Karpas-422 (cell line): ENCODE data around the gene TLL1. TPM values are rescaled to one million over a fixed set of nuclear protein-coding genes. Genes with fewer than 3 reads are reported as not detected.

Experiments
- DNase-seq: peaks from one replicate; pipeline ENCODE4 v3.0.0-alpha.2; 2015
- H2AFZ ChIP-seq: fragments of 200-600 bp; sonication (generic); 2 replicates; pipeline ENCODE4 v1.6.1; 2014; ENCODE audit warnings: antibody characterized with exemption, low read length, mixed read lengths
- H3K27ac ChIP-seq: fragments of 200-600 bp; sonication (generic); 2 replicates; pipeline ENCODE4 v1.5.1; 2014; ENCODE audit warnings: mild to moderate bottlenecking, low read length, moderate library complexity
- H3K27me3 ChIP-seq: fragments of 200-600 bp; sonication (generic); 2 replicates; pipeline ENCODE4 v1.6.1; 2014; ENCODE audit warnings: low read length, mixed read lengths
- H3K36me3 ChIP-seq: fragments of 200-600 bp; sonication (generic); 2 replicates; pipeline ENCODE4 v1.6.1; 2014; ENCODE audit warnings: low read length, mixed read lengths; ENCODE audit not compliant: insufficient read depth
- H3K4me1 ChIP-seq: fragments of 200-600 bp; sonication (generic); 2 replicates; pipeline ENCODE4 v1.6.1; 2014; ENCODE audit warnings: mild to moderate bottlenecking, low read length, mixed read lengths
- H3K4me2 ChIP-seq: fragments of 200-600 bp; sonication (generic); 2 replicates; pipeline ENCODE4 v1.6.1; 2014; ENCODE audit warnings: low read length, low read depth, mild to moderate bottlenecking; ENCODE audit not compliant: poor library complexity, severe bottlenecking
- H3K4me3 ChIP-seq: fragments of 200-600 bp; sonication (generic); 2 replicates; pipeline ENCODE4 v1.5.1; 2014; ENCODE audit warnings: mild to moderate bottlenecking, antibody characterized with exemption, low read length, mixed read lengths
- H3K79me2 ChIP-seq: fragments of 200-600 bp; sonication (generic); 2 replicates; pipeline ENCODE4 v1.6.1; 2014; ENCODE audit warnings: mild to moderate bottlenecking, low read length, mixed read lengths
- H3K9ac ChIP-seq: fragments of 200-600 bp; sonication (generic); 2 replicates; pipeline ENCODE4 v1.6.0; 2014; ENCODE audit warnings: low read length
- H3K9me2 ChIP-seq: fragments of 200-600 bp; sonication (generic), shearing (Covaris generic); replicated peaks from 2 replicates; pipeline ENCODE4 v1.6.0; 2014; ENCODE audit warnings: mild to moderate bottlenecking, low read length, moderate library complexity; ENCODE audit not compliant: insufficient read depth
- H3K9me3 ChIP-seq: fragments of 300-700, 200-600 bp; sonication (generic); 2 replicates; pipeline ENCODE4 v1.6.1; 2014; ENCODE audit warnings: low read length, mixed read lengths
- H4K20me1 ChIP-seq: fragments of 200-600 bp; sonication (generic); 2 replicates; pipeline ENCODE4 v1.6.1; 2014; ENCODE audit warnings: mild to moderate bottlenecking, antibody characterized with exemption, low read length, low read depth; ENCODE audit not compliant: insufficient read depth
- total RNA-seq: library from RNA; depleted of rRNA; stranded (reverse); fragments of >200 nt; shearing (Covaris generic); gene quantifications from 2 replicates; pipeline ENCODE4 v1.2.3, GENCODE V29; 2014; ENCODE audit warnings: low replicate concordance

Gene TLL1
- total RNA-seq, 1 experiment from 2014 or later = not detected

- Histone ChIP-seq H3K79me2 (no peaks in the 10 kb centered on the region), H3K4me2 (no peak overlapping the region), H3K4me3 (no peak overlapping the region), H3K27ac (no peak overlapping the region), H2AFZ (no peak overlapping the region), H3K9me2 (no peaks in the 10 kb centered on the region), H3K9me3 (no peaks in the 10 kb centered on the region), H3K4me1 (no peaks in the 10 kb centered on the region), H3K36me3 (no peaks in the 10 kb centered on the region), H4K20me1 (no peaks in the 10 kb centered on the region), H3K27me3 (no peaks in the 10 kb centered on the region), H3K9ac (no peak overlapping the region)
- DNase-seq = no peak
These were observed 146.6 kb downstream of the TLL1 start for GRCh38 chr4:166019441-166020220.

- DNase-seq = no peak
- Histone ChIP-seq H3K79me2 (no peaks in the 10 kb centered on the region), H3K9me2 (no peaks in the 10 kb centered on the region), H3K27ac (no peak overlapping the region), H3K4me3 (no peak overlapping the region), H3K36me3 (no peaks in the 10 kb centered on the region), H3K9me3 (peaks cover 2% of the 10 kb centered on the region; the same call in 1 of the 2 replicates), H3K9ac (no peak overlapping the region), H2AFZ (no peak overlapping the region), H3K27me3 (no peaks in the 10 kb centered on the region), H4K20me1 (no peaks in the 10 kb centered on the region), H3K4me2 (no peak overlapping the region), H3K4me1 (no peaks in the 10 kb centered on the region)
These were observed 148.6 kb downstream of the TLL1 start for GRCh38 chr4:166021617-166022016.

GRCh38 chr4:166034965-166035364, 161.9 kb downstream of the TLL1 start:
- Histone ChIP-seq H4K20me1 (no peaks in the 10 kb centered on the region), H3K4me3 (no peak overlapping the region), H2AFZ (no peak overlapping the region), H3K4me1 (no peaks in the 10 kb centered on the region), H3K9me2 (no peaks in the 10 kb centered on the region), H3K27ac (no peak overlapping the region), H3K9me3 (peaks cover 22% of the 10 kb centered on the region; the same call in 1 of the 2 replicates), H3K9ac (no peak overlapping the region), H3K79me2 (no peaks in the 10 kb centered on the region), H3K27me3 (no peaks in the 10 kb centered on the region), H3K4me2 (no peak overlapping the region), H3K36me3 (no peaks in the 10 kb centered on the region)
- DNase-seq = no peak

GRCh38 chr4:166039822-166040221, 166.8 kb downstream of the TLL1 start:
- Histone ChIP-seq H2AFZ (no peak overlapping the region), H3K4me1 (no peaks in the 10 kb centered on the region), H4K20me1 (no peaks in the 10 kb centered on the region), H3K9me3 (peaks cover 6% of the 10 kb centered on the region; the same call in 1 of the 2 replicates), H3K9ac (no peak overlapping the region), H3K79me2 (no peaks in the 10 kb centered on the region), H3K27me3 (no peaks in the 10 kb centered on the region), H3K9me2 (no peaks in the 10 kb centered on the region), H3K4me3 (no peak overlapping the region), H3K4me2 (no peak overlapping the region), H3K36me3 (no peaks in the 10 kb centered on the region), H3K27ac (no peak overlapping the region)
- no peak for DNase-seq

- no peaks in the 10 kb centered on the region for H3K27me3 ChIP-seq
- no peak overlapping the region for H3K4me3 ChIP-seq
- no peak overlapping the region for H3K9ac ChIP-seq
- peaks cover 4% of the 10 kb centered on the region; the same call in 1 of the 2 replicates for H3K9me3 ChIP-seq
- H3K36me3 ChIP-seq = no peaks in the 10 kb centered on the region
- H3K79me2 ChIP-seq = no peaks in the 10 kb centered on the region
- H3K4me1 ChIP-seq = no peaks in the 10 kb centered on the region
- no peak overlapping the region for H3K27ac ChIP-seq
- H2AFZ ChIP-seq = no peak overlapping the region
- no peaks in the 10 kb centered on the region for H4K20me1 ChIP-seq
- no peak for DNase-seq
- H3K4me2 ChIP-seq = no peak overlapping the region
- no peaks in the 10 kb centered on the region for H3K9me2 ChIP-seq
These were observed 169.5 kb downstream of the TLL1 start for GRCh38 chr4:166042510-166043055.

GRCh38 chr4:166043801-166044200, 170.8 kb downstream of the TLL1 start:
- no peaks in the 10 kb centered on the region for H3K79me2 ChIP-seq

GRCh38 chr4:166044871-166045270, 171.8 kb downstream of the TLL1 start:
- no peaks in the 10 kb centered on the region for H4K20me1 ChIP-seq
- H2AFZ ChIP-seq = no peak overlapping the region
- H3K79me2 ChIP-seq = no peaks in the 10 kb centered on the region
- no peaks in the 10 kb centered on the region for H3K4me1 ChIP-seq
- no peak for DNase-seq
- H3K9ac ChIP-seq = no peak overlapping the region
- no peak overlapping the region for H3K4me2 ChIP-seq
- no peaks in the 10 kb centered on the region for H3K9me2 ChIP-seq
- no peak overlapping the region for H3K4me3 ChIP-seq
- H3K9me3 ChIP-seq = peaks cover 4% of the 10 kb centered on the region; the same call in 1 of the 2 replicates
- H3K27ac ChIP-seq = no peak overlapping the region
- no peaks in the 10 kb centered on the region for H3K36me3 ChIP-seq
- no peaks in the 10 kb centered on the region for H3K27me3 ChIP-seq

More at GRCh38 chr4:166043801-166044200, 170.8 kb downstream of the TLL1 start:
- no peak overlapping the region for H3K9ac ChIP-seq
- H3K36me3 ChIP-seq = no peaks in the 10 kb centered on the region
- H3K9me2 ChIP-seq = no peaks in the 10 kb centered on the region
- no peak for DNase-seq
- H3K27ac ChIP-seq = no peak overlapping the region
- H3K4me2 ChIP-seq = no peak overlapping the region
- H3K4me3 ChIP-seq = no peak overlapping the region
- H3K4me1 ChIP-seq = no peaks in the 10 kb centered on the region
- no peaks in the 10 kb centered on the region for H4K20me1 ChIP-seq
- H2AFZ ChIP-seq = no peak overlapping the region
- H3K9me3 ChIP-seq = peaks cover 4% of the 10 kb centered on the region; the same call in 1 of the 2 replicates
- H3K27me3 ChIP-seq = no peaks in the 10 kb centered on the region

- H3K9me2 ChIP-seq = no peaks in the 10 kb centered on the region
- no peaks in the 10 kb centered on the region for H3K36me3 ChIP-seq
- no peaks in the 10 kb centered on the region for H3K27me3 ChIP-seq
- no peaks in the 10 kb centered on the region for H3K4me1 ChIP-seq
- H3K9ac ChIP-seq = no peak overlapping the region
- no peak overlapping the region for H2AFZ ChIP-seq
- no peak overlapping the region for H3K4me3 ChIP-seq
- H3K9me3 ChIP-seq = peaks cover 4% of the 10 kb centered on the region; the same call in 1 of the 2 replicates
- no peak overlapping the region for H3K27ac ChIP-seq
- no peak for DNase-seq
- H4K20me1 ChIP-seq = no peaks in the 10 kb centered on the region
- H3K79me2 ChIP-seq = no peaks in the 10 kb centered on the region
- no peak overlapping the region for H3K4me2 ChIP-seq
These were observed 172.4 kb downstream of the TLL1 start for GRCh38 chr4:166045457-166045856.
